NCI-H1105 treated with DMSO at 0.1 percent for 48 hours (cell line): Measurements from ENCODE around the gene TMC1.

ENCODE experiments used
- DNase-seq: peaks from one replicate; lab custom pipeline; 2025; lab: John Stamatoyannopoulos, UW

TMC1 gene

DNA sequence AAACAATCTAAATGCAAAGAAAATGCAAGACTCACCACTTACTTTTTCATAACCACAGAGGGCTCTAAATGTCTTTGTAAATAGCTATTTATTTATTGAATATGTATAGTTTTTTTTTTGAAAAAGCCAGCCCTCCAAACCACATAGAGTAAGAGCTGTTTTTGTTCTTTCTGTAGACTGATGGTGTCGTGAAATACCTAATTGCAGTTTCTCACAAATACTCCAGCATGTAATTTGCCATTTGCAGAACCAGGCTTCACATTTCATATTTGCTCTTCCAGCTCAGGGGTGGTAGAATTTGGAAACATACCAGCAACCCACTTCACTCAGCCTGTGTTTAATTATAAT, 159.8 kb downstream of the TMC1 start:
- DNase-seq, result peak; percentile 96

DNA sequence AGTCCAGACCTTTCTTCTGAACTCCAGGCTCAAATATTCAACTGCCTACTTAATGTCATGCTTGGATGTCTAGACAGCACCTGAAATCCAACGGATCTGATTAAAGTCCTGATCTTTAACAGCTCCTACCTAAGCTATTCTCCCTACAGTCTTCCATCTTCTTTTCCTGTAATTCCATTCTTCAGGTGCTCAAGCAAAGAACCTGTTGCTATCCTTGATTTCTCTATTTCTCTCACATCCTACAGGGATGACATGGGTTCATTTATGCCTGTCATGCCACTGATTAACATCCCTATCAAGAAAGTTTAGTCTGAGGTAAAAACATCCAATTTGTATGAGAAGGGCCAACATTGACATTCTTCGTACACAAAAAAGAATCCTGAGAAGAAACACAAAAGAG, 163.2 kb downstream of the TMC1 start:
- no peak for DNase-seq

DNA sequence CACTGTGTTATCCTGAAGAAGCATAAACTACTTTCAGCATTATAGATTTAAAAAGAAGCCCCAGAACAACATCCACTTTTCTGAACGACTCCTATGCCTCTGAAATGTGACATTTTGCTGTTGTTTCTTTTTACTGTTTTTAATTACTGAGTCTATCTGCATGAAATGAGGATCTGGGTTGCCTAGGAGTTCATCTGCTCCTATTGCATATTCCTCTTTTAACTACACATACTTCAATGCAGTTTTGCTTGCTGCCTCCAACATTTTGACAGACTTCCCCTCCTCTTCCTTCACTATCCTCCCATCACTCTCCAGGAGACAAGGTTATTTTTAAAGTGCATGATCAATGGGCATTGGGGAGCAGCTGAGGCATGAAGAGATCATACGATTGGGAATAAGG, 164.5 kb downstream of the TMC1 start:
- DNase-seq, result no peak

DNA sequence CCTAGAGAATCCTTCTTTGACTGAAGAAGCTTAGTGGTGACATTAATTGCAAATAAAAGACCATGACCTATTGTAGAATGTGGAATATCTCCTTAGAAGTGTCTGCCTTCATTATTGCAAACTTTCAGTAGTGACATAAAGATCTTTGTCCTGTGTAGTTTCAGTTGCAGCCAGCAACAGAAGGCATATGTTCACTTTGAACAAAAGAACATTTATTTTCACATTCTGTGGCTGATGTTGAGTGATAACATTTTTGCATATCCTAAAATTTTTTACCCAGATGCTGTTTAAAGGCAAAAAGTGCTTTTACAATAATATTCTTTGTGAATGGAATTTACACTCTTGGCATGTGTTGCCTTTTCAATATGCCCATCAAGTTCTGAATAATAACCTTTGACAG, 165.9 kb downstream of the TMC1 start:
- no peak for DNase-seq

DNA sequence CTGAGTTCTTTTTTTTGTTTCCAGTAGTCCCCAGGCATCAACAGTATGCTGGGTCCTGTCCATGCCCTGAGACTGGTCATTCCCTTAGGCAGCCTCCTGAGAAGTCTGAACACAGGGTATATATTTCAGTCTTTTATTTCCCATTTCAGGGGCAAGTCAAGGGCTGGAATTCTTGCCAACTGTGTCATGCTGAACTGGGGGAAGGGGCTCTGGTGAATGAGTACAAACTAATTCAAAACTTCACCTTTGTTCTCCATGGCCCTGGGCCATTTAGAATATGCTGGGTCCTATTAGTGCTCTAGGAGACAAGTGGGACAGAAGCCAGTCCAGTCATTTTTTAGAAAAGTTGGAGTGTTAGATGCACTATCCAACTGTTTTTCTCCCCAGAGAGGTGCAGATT, 170.3 kb downstream of the TMC1 start:
- DNase-seq, result no peak

DNA sequence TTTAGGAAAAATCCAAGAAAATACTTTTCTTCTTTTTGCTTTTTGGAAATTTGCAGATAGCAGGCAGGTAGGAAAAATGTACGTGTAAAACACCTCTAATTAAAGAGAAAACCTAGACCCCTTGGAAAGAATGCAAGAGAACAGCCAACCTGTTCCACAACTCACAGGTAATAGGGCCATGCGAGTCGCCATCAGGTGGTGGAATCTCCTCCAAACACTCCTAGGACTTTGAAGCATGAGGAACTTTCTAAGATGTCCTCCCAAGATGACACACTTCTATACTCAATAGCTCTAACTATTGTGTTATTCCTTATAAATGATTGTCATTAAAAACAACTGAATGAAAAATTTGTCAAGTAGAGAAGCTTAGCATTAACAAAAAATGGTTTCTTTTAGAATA, 174.0 kb downstream of the TMC1 start:
- no peak for DNase-seq

DNA sequence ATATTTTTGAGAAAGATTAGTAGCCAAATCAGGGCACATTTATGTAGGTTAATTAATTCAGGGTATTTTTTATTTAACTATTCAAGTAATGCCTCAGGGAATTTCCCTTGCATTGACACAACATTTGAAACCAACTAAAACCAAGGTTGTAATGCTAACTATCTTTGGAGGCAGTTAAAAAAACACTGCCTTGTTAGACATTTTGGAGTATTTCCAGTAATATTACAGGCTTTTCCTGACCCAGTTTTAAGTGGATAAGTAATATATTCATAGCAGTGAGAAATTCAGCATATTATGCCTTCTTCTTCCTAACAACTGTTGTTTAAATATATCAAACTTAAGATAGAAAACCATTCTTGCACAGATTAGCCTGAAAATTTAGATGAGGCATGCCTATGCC, 175.1 kb downstream of the TMC1 start:
- no peak for DNase-seq

DNA sequence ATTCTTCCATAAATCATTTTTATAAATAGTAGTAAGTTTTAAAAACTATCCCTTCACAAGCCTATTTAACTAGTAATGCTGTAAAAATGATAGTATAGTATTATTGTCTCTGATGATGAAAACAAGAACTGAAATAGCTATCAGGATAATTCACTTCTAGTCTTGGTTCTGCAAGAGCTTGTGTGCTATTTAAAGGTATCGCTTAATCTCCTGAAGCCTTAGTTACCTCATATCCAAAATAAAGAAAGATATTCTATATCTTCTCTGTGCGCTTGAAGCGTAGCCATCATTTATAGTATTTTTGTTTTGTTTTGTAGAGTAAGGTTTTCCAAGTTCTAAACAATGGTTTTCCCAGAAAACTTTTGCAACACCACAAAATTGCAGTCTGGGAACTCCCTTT, 180.1 kb downstream of the TMC1 start:
- no peak for DNase-seq

DNA sequence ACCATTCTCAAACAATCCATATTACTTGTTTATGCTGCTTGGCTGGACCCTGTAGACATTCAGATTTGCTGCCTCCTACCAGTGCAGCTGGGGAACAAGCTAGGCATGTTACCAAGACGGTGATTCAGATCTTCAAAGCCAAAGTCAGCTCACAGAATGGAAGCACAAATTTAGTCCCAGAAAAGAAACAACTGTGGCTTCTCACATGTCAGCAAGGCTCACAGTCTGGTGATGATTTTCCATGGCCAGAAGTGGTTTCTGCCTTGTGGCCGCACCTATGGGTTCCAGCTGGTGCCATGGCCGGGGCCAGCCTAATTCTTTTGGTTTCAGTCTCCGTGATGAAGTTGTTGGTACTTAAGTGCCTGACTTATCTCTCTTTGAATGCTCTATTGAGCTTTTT, 182.2 kb downstream of the TMC1 start:
- DNase-seq, result no peak

DNA sequence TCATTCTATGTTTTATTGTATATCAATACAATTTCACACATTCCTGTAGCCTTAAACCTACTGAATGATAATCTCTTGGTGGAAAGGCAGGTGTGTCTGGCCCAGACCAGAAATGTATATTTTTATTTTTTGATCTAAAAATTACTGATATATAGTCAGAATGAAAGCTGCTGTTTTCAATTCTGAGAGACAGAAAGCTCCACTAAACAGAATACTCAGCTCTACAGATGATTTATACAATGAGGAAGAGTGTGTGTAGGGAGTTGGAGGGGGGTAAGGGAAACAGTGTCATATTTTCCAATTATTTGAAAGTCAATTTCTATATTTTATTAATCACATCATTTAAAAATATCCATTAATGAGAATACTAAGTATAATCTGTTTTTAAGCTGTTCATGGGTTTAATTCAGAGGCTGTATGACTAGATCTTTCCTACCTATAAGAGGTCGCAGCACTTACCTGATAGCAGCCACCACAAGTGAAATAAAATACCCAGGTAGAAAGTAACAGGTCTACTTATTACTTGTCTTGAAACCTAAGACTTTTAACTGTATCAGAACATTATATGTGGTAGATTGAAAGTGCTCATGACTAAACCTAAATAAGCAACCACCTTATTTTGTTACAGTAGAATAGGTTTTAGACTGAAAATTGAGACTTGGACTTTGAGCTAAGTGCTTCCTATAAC, 183.4 kb downstream of the TMC1 start:
- no peak for DNase-seq

DNA sequence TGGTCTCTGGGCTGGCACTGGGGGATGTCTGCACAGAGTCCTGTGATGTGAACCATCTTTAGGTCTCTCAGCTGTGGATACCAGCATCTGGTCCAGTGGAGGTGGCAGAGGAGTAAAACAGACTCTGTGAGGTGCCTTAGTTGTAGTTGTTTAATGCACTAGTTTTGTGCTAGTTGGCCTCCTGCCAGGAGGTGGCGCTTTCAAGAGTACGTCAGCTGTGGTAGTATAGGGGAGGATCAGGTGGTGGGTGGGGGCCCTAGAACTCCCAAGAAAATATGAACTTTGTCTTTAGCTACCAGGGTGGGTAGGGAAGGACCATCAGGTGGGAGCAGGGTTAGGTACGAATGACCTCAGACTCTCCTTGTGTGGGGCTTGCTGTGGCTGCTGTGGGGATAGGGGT, 197.1 kb downstream of the TMC1 start:
- DNase-seq, result no peak

DNA sequence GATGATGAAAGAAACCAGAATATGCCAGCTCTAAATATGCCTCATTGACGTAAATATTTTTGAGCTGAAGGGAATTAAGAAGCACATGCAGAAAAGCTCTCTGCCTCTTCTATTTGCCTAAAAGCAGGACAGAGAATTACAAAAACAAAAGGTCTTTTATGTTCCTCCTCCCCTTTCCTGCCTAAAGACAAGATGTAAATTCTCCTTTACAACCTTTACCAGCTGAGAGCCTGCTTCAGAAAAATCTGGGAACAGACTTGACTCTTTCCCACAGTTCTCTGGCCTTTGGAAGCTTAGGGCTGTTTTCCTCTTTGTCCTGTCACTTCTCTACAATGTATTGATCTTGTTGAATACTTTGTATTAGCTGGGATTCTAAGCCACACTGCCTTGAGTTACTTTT, 199.7 kb downstream of the TMC1 start:
- DNase-seq, result no peak

DNA sequence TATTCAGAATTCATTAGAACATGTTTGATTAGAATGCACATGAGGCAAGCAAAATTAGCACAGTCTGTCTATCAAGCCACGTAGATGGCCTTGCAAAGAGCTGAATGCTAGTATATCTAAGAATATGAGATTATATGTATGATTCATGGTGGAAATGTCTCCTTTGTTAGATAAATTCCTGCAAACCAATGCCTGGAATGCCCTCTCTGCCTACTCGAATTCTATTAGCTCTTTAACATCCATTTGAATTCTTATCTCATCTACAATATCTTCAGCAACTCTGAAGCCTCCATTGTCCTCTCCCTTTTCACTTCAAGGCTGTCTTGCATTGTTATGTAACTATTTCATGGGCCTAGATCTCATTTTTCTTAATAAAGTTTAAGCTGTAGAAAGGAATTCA, 205.5 kb downstream of the TMC1 start:
- no peak for DNase-seq

DNA sequence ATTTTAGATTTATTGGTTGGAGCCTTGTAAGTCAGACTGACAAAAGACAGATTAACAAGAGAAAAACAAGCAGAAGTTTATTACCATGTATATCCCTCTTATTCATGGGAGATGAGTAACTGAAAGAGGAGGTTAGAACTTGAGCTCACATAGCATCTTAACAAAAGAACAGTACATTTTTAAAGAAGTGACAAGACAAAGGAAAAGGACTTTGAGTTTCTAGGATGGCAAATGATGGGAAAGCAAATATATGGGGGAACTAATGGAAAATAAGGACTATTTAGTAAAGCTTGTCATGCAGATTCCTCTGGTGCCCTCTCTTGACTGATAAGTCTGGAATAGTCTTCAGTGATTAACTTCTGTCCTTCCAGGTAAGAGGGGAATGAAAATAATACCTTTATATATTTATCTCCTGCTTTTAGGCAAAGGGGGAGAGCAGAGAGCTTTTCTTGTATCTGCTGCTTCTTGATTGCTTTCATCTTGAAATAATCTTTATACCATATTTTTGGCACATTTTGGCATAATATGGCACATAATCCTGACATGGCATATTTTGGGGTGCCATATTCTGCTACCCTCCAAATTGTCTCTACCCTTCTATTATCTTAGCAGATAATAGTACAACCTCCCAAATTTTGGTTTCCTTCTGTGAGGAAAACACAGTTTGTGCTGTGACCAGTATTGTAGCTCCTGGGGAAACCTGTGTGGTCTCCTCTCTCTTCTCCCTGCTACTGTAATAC, 206.8 kb downstream of the TMC1 start:
- DNase-seq, result no peak

DNA sequence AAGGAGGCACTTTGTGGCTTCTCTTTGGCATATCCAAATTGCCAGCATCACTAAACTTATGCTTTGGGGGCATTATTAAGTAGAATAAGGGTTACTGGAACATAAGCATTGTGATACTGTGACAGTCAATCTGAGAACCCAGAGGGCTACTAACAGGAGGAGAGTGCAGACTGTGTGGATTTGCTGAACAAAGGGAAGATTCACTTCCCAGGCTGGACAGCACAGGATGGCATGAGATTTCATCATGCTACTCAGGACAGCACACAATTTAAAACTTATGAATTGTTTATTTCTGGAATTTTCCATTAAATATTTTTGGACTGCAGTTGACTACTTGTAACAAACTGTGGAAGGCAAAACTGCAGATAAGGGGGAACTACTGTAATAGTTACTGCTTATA, 212.5 kb downstream of the TMC1 start:
- no peak for DNase-seq

DNA sequence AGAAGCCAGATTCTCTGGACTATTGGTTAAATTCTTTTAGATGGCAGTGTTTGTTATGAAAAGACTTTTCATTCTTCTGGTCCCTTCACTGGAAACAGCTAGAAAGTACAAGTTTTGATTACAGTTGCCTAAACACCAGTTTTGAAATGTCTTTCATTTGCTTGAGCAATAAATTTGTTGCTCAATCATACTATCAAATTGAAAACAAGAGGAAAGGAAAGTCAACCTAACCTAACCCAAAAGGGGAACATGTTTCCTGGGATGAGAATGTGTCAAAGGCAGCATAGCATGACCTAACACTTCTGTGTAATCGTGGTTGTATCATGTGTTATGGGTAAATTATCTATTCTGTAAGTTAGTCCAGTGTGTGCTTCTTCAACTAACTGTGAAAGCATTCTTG, 213.2 kb downstream of the TMC1 start:
- no peak for DNase-seq

DNA sequence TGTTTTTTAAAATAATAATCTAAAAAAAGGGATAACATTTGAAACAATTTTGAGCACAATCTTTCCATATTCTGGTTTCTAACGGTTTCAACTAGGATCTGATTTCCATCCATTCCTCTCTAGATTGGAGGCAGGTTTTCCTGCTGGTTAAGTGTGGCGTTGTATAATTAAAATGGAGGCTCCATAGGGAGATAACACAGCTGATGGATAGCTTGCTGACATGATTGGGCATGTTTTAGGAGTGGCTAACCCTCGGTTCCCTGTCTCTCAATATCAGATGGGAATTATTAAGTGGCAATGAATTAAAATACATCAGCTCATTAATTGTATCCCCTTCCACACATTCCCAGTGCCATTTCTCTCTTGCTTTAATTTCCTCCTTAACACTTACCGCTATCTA, 222.4 kb downstream of the TMC1 start:
- DNase-seq, result peak; percentile 59

DNA sequence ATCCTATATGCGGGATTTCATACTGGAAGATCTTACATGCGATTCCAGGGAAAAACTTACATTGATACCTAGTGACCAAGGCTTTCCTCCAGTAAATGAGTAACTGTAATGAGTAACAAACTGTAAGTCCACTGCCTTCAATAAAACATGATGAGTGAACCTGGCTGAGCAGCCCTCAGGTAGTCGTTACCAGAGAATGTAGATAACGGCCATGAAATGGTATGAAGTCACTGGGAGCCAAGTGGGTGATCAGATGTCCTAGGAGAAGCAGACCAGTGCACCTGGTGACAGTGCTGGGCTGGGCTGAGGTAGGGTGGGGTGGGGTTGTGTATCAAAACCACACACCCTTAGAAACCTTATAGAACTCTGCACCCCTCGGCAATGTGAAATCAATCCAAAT, 227.9 kb downstream of the TMC1 start:
- no peak for DNase-seq

DNA sequence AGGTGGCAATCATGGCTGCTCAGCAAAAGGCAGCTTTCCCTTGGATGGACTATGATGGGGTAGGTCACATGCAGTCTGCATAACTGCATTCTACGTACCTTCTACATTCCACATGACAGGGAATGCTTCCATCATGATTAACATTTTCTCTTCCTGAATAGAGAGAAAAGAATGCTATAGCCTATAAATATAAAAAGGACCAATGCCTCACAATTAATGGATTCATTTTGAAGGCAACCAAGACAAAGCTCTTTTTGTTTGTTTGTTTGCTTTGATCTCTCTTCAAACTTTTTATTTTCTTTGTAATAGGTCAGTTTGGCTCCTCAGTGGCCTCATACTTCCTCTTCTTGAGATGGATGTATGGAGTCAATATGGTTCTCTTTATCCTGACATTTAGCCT, 230.1 kb downstream of the TMC1 start:
- DNase-seq, result no peak

DNA sequence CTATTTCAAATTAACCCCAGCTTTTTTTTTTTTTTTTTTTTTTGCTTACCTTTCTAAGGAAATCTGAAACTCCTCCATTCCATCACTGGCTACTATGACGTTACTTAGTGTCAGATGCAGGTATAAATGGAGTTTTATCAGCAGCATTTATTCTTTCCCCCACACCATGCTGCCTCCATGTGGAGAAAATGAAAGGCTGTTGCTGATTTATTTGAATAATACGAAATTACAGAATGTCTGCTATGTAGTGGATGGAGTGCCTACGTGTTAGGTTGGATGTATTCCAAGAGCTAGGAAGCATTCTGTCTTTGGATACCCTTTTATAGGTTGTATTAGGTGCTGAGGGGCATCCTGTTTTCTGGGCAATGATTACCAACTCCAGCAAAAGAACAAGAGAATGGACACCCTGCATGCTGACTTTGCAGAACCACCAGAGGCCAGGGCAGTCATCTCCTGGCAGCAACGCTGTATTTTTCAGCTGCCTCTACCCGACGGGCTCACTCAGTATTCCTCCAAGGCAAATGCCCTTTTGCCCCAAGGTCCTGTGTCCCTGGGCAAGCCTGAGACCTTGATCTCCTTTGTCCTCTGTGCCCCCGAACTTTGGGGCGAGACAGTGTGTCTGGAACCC, 232.0 kb downstream of the TMC1 start:
- peak; percentile 41 for DNase-seq

DNA sequence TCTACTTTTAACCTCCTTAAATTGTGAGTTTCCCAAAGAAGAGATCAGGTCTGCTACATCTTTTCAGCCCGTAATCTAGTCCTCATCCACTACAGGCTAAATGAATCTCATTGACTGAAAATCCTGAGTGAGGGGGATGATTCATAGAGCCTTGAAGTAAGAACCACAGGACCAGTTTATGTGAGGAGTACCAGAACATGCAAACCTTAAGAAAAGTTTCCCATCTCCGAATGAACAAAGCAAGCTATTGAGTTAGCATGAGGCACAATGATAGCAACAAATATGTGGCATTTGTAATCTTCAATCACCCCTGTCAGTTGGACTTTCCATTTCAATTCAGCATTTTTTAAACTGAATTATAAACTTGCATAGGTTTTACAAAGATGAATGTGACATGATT, 234.4 kb downstream of the TMC1 start:
- DNase-seq, result no peak

DNA sequence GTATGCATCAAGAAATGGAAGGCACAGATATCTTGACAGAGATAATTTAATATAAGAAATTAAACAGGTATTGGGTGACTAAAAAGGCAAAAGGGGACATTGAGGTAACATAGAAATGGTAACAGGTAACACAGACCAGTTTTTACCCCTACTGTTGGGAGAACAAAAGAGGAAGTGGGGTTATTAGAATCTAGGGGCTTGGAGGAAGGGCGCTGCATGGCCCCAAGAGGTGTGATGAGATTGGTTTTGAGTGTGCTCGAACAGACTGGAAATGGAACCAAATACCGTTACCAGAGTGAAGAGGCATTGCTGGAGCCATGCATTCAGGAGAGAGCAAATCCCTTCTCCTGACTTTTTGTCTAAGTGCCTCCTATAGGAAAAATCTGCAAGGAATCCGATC, 237.5 kb downstream of the TMC1 start:
- no peak for DNase-seq

DNA sequence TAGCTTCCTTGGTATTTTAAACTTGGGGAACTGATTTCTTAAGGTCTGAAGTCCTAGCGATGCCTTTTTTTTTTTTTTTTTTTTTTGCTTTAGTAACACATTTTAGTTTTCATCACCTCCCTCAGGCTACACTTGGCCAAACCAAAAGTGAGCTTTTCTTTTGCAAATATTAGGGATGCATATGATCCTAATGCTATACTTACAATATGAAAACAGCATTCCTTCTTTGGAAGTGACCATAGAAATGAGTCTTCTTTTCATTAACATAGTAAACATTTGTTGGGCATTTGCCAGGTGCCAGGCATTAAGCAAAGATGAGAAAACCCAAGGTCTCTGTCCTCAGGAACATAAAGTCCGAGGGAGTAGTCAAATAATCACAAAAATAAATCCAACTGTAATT, 241.6 kb downstream of the TMC1 start:
- DNase-seq, result no peak

DNA sequence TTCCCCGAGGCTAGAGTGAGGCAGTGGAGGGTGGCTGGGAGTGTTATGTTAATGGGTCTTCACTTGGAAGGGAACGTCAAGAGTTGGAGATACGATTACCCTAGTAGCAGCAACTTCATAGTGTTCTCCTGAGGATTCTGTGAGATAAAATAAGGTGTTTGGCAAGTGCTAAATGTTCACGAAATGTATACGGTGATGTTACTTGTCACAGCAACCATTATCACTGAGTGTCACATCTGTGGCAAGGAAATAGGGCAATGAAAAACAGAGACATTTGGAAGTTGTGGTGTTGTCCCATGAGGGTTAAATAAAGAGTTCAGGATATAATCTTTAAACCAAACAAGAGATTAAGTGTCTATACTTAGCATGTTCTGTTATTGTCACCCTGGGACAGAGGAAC, 248.1 kb downstream of the TMC1 start:
- no peak for DNase-seq
